ENCODE measurements around the gene SNAPC2.
A peak's percentile ranks its signal among the peaks of the same experiment; 100 is the strongest.
"Not testable (repeated sequence)": the region's sequence is repeated elsewhere in the genome, so short reads cannot be mapped to it uniquely, and the experiment has no call there.

SNAPC2 gene

DNA sequence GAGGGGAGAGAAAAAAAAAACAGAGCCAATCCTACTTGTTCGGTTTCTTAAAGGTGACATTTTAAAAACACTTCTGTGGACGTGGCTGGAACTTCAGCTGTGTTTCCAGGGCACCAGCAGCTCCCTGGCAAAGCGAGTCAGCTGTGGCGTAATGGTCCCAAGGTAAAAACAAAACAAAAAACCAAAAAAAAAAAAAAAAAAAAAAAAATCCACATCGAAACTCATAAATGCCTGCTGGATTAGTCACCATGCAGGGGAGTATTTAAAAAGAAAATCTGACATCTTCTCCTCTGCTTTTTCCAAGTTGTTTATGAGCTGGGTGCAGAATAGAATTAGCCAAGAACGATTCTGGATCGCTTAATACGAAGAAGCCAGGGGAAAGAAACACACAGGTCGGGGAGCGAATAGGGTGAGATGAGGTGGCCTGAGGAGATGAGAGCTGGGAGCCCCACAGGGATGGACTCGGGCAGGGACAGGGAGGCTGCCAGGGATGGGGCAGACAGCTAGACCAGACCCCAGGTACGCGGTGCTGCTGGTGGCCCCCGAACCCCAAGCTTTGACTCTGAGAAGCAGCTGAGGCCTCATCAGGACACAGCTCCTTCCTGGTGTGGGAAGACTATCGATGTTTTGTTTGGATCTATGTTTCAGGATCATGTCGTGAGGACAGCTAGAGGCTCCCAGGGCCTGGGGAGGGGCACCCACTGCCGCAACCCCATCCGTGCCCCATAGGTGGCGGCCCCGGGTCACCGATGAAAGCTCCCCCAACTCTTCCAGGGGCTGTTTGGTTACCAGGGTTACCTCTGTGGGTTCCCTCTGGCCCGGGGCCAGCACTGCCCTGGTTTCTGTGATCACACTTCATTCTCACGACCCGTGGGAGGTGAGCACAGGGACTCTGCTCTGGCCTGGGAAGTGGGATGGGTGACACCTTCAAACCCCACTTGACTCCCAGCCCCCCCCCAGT lies 8.9 kb downstream of the SNAPC2 start:
- FAIRE-seq, result no peak
- no peak for DNase-seq (ENCODE audit: insufficient read length, low spot score)
- TF ChIP-seq, protein P1, sequence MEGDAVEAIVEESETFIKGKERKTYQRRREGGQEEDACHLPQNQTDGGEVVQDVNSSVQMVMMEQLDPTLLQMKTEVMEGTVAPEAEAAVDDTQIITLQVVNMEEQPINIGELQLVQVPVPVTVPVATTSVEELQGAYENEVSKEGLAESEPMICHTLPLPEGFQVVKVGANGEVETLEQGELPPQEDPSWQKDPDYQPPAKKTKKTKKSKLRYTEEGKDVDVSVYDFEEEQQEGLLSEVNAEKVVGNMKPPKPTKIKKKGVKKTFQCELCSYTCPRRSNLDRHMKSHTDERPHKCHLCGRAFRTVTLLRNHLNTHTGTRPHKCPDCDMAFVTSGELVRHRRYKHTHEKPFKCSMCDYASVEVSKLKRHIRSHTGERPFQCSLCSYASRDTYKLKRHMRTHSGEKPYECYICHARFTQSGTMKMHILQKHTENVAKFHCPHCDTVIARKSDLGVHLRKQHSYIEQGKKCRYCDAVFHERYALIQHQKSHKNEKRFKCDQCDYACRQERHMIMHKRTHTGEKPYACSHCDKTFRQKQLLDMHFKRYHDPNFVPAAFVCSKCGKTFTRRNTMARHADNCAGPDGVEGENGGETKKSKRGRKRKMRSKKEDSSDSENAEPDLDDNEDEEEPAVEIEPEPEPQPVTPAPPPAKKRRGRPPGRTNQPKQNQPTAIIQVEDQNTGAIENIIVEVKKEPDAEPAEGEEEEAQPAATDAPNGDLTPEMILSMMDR (IDR thresholded peaks at IDR 0.05; ENCODE audit: insufficient read depth, missing control alignments), result peak; percentile 20

DNA sequence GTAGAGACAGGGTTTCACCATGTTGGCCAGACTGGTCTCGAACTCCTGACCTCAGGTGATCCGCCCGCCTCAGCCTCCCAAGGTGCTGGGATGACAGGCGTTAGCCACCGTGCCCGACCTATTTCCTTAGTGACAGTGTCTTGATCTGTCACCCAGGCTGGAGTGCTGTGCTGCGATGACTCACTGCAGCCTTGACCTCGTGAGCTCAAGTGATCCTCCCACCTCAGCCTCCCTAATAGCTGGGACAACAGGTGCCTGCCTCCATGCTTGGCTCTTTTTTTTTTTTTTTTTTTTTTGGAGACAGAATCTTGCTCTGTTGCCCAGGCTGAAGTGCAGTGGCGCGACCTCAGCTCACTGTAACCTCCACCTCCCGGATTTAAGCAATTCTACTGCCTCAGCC lies 9.9 kb downstream of the SNAPC2 start:
- not testable (repeated sequence) for FAIRE-seq; DNase-seq (ENCODE audit: insufficient read length, low spot score)

DNA sequence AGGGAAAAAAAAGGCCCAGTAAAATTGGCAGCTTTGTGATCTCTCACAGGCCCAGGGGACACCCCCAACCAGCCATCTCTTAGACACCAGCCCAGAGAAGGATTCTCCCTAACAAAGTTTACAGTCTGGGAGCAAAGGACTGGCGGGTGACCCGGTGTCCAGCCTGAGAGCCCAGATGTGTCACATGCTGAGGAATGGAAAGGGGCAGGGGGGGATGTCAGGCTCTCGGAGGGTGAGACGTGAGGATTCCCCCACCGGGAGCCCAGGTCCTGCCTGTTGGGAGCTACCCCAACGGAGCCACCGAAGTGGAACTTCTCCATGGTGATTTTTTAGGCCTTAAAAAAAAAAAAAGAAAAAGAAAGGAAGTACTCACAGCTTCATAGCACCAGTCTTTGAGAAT lies 10.6 kb downstream of the SNAPC2 start:
- DNase-seq (ENCODE audit: insufficient read length, low spot score) (no peak), FAIRE-seq (no peak)
- TF ChIP-seq, protein P1 (IDR thresholded peaks at IDR 0.05; ENCODE audit: insufficient read depth, missing control alignments), result no peak

DNA sequence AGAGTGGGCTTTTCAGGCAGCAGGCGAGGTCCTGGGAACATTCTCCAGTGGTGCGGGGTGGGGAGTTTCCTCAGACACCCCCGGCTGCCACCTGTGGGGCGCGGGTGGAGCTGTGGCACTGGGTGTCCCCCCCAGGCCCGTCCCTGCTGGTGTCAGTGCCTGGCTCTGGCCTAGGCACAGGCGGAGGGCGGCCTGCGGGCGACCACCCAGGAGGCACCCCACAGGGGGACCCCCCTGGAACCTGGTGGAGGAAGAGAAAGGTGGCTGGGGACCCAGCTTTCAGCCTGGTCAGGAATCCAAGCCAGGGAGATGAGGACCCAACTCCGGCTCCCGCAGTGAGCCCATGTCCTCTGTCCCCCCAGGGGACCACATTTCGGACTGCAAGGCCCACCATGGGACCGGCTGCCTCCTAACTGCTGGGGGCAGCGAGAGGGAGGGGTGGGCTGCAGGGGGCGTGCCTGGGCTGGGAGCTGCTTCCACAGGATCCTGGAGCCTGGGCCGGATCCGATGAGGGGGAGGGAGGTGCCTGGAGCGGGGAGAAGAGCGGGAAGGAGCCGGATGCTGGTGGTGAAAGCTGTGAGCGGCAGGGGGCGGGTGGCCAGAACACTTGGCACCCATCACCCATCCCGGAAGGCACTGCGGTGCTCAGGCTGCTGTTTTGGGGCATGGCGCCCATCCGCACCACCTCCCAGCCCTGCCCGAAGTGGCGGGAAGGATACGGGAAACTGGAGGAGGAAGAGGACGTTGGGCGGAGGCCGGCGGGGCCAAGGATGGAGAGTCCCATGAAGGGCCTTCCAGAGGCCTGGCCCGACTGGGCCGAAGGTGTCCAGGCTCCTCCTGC lies 11.3 kb downstream of the SNAPC2 start:
- no peak for FAIRE-seq

DNA sequence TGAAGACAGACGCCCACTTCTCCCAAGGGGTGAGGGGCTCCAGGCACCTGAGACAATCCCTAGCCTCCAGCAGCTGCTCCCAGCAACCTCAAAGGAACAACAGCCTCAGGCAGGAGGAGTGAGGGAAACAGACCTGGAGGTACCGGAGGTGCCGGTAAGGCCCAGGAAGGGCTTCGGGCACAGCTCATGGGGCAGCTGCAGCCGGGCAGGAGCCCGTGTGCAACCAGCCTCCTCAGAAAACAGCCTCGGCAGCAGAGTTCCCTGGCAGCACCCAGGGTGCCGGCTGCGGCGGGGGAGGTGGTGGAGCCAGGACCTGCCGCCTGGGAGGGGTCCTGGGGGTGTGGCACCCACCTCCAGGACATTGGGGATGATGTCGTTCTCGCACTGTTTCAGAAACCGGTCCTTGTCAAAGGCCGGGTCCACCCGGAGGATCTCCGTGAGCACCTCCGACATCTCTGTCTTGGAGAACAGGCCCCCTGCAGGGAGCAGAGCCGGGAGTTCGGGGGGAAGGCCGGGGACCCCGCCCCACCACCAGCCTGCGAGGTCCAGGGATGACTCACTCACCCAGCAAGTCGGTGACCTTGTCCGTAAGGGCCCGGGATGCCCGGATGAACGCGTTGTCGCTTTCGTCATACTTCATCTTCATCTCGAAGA lies 12.3 kb downstream of the SNAPC2 start:
- DNase-seq (ENCODE audit: insufficient read length, low spot score) (no peak), FAIRE-seq (no peak)
- TF ChIP-seq, protein P1 (IDR thresholded peaks at IDR 0.05; ENCODE audit: insufficient read depth, missing control alignments), result no peak

More for the DNA sequence above, 11.3 kb downstream of the SNAPC2 start:
- TF ChIP-seq, protein P1 (IDR thresholded peaks at IDR 0.05; ENCODE audit: insufficient read depth, missing control alignments), result no peak
- DNase-seq (ENCODE audit: insufficient read length, low spot score), result no peak

DNA sequence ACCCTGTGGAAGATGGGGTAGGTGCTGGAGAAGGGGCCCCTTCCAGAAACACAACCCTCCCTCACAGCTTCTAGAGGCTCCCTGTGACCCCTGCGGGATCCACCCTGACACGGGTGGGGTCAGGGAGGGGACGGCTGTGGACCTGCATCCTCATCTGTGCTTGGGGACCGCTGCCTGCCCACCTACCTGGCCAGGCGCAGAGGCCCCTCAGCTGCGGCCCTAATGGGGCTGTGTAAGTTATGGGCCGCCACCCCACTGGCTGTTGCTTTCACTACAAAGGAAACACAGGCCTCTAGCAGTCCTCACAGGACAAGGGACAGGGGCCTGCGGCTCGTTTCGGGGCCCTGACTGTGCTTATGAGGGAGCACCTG lies 12.8 kb downstream of the SNAPC2 start:
- TF ChIP-seq, protein P1 (IDR thresholded peaks at IDR 0.05; ENCODE audit: insufficient read depth, missing control alignments), result no peak
- DNase-seq (ENCODE audit: insufficient read length, low spot score) (no peak), FAIRE-seq (no peak)

DNA sequence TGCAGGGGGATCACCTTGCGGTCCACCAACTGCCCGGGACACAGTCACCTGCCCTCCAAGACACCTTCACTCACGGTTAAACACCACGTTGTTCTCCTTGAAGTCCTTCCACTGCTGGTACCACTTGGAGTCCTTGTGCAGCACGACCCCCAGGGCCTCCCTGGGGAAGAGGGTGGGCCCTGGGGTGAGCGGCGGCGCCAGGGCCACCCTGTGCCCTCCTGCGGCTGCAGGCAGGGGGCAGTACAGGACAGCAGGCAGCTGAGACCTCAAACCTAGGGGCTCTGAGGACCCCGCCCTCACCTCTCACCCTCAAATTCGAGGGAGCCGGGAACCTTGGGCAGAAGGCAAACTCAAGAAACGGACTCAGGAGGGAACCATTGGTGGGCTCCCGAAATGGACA lies 13.3 kb downstream of the SNAPC2 start:
- no peak for FAIRE-seq
- TF ChIP-seq, protein P1 (IDR thresholded peaks at IDR 0.05; ENCODE audit: insufficient read depth, missing control alignments), result peak; percentile 13

More for the DNA sequence above, 13.3 kb downstream of the SNAPC2 start:
- DNase-seq (ENCODE audit: insufficient read length, low spot score), result no peak
